H9 (cell line): ENCODE results near the gene EMC8. TPM values are rescaled to one million over a fixed set of nuclear protein-coding genes. Genes with fewer than 3 reads are reported as not detected.

Experiments
- DNase-seq: peaks from one replicate; pipeline ENCODE4 v3.0.0-alpha.2; 2017
- H2AFZ ChIP-seq: one replicate; pipeline ENCODE4 v1.6.1; 2013; ENCODE audit warnings: mild to moderate bottlenecking, low read length, control low read depth, moderate library complexity
- H2AK5ac ChIP-seq: 2 replicates; pipeline ENCODE4 v1.6.1; 2013; ENCODE audit warnings: low read length, control low read depth, mixed read lengths; ENCODE audit not compliant: insufficient read length
- H2BK120ac ChIP-seq: one replicate; pipeline ENCODE4 v1.6.1; 2013; ENCODE audit warnings: low read depth, mild to moderate bottlenecking, low read length, control low read depth, inconsistent platforms; ENCODE audit not compliant: poor library complexity, severe bottlenecking
- H2BK12ac ChIP-seq: 2 replicates; pipeline ENCODE4 v1.6.1; 2013; ENCODE audit warnings: low read length, control low read depth, mixed read lengths, low read depth; ENCODE audit not compliant: insufficient read length
- H2BK15ac ChIP-seq: 2 replicates; pipeline ENCODE4 v1.6.1; 2013; ENCODE audit warnings: low read depth, low read length, control low read depth
- H2BK20ac ChIP-seq: one replicate; pipeline ENCODE4 v1.6.1; 2013; ENCODE audit warnings: low read depth, mild to moderate bottlenecking, low read length, control low read depth, inconsistent platforms; ENCODE audit not compliant: poor library complexity, severe bottlenecking
- H2BK5ac ChIP-seq: 2 replicates; pipeline ENCODE4 v1.6.1; 2013; ENCODE audit warnings: low read length, control low read depth, mixed read lengths; ENCODE audit not compliant: insufficient read length
- H3K14ac ChIP-seq: 2 replicates; pipeline ENCODE4 v1.6.1; 2013; ENCODE audit warnings: low read length, control low read depth; ENCODE audit not compliant: insufficient read depth
- H3K18ac ChIP-seq: 2 replicates; pipeline ENCODE4 v1.6.1; 2013; ENCODE audit warnings: low read depth, mild to moderate bottlenecking, mixed read lengths, low read length, control low read depth; ENCODE audit not compliant: insufficient read length
- H3K23ac ChIP-seq: 2 replicates; pipeline ENCODE4 v1.6.1; 2013; ENCODE audit warnings: low read length, control low read depth, mixed read lengths, low read depth; ENCODE audit not compliant: insufficient read length
- H3K23me2 ChIP-seq: 2 replicates; pipeline ENCODE4 v1.6.1; 2013; ENCODE audit warnings: low read depth, mild to moderate bottlenecking, mixed read lengths, low read length, control low read depth; ENCODE audit not compliant: insufficient read length, poor library complexity, severe bottlenecking
- H3K27ac ChIP-seq: 2 replicates; pipeline ENCODE4 v1.5.1; 2013; ENCODE audit warnings: low read length, control low read depth, mixed read lengths, low read depth; ENCODE audit not compliant: insufficient read length
- H3K27me3 ChIP-seq: 2 replicates; pipeline ENCODE4 v1.6.1; 2013; ENCODE audit warnings: low read length, control low read depth, inconsistent platforms; ENCODE audit not compliant: insufficient read depth
- H3K4ac ChIP-seq: 2 replicates; pipeline ENCODE4 v1.6.1; 2013; ENCODE audit warnings: low read depth, mild to moderate bottlenecking, control low read depth, inconsistent platforms, low read length, moderate library complexity
- H3K4me1 ChIP-seq: 2 replicates; pipeline ENCODE4 v1.6.1; 2013; ENCODE audit warnings: low read length, control low read depth, inconsistent platforms; ENCODE audit not compliant: insufficient read depth
- H3K4me2 ChIP-seq: 2 replicates; pipeline ENCODE4 v1.6.1; 2013; ENCODE audit warnings: low read length, control low read depth, mixed read lengths; ENCODE audit not compliant: insufficient read length, insufficient read depth
- H3K56ac ChIP-seq: 2 replicates; pipeline ENCODE4 v1.6.1; 2013; ENCODE audit warnings: low read depth, mild to moderate bottlenecking, mixed read lengths, low read length, control low read depth; ENCODE audit not compliant: insufficient read length
- H3K79me1 ChIP-seq: 2 replicates; pipeline ENCODE4 v1.6.1; 2013; ENCODE audit warnings: low read depth, mild to moderate bottlenecking, moderate library complexity, low read length, control low read depth, inconsistent platforms; ENCODE audit not compliant: insufficient read depth, poor library complexity, severe bottlenecking
- H3K79me2 ChIP-seq: 2 replicates; pipeline ENCODE4 v1.6.1; 2013; ENCODE audit warnings: low read length, control low read depth, inconsistent platforms; ENCODE audit not compliant: insufficient read depth
- H3K9ac ChIP-seq: 2 replicates; pipeline ENCODE4 v1.6.1; 2013; ENCODE audit warnings: low read length, control low read depth, mixed read lengths; ENCODE audit not compliant: insufficient read length; ENCODE audit errors: extremely low read depth
- H3K9me3 ChIP-seq: one replicate; pipeline ENCODE4 v1.6.1; 2013; ENCODE audit warnings: low read depth, low read length, inconsistent platforms; ENCODE audit not compliant: control insufficient read depth
- H3T11ph ChIP-seq: one replicate; pipeline ENCODE4 v1.6.1; 2013; ENCODE audit warnings: mild to moderate bottlenecking, low read length, control low read depth, inconsistent platforms
- H4K20me1 ChIP-seq: one replicate; pipeline ENCODE4 v1.6.1; 2013; ENCODE audit not compliant: control insufficient read depth, insufficient read length, insufficient read depth
- H4K5ac ChIP-seq: 2 replicates; pipeline ENCODE4 v1.6.1; 2013; ENCODE audit warnings: low read depth, mild to moderate bottlenecking, mixed read lengths, low read length, control low read depth; ENCODE audit not compliant: insufficient read length
- H4K8ac ChIP-seq: replicated peaks from 2 replicates; pipeline ENCODE4 v1.6.1; 2013; ENCODE audit warnings: low read length, control low read depth, mixed read lengths, low read depth; ENCODE audit not compliant: insufficient read length
- H4K91ac ChIP-seq: 2 replicates; pipeline ENCODE4 v1.6.1; 2013; ENCODE audit warnings: low read depth, mild to moderate bottlenecking, moderate library complexity, mixed read lengths, low read length, control low read depth; ENCODE audit not compliant: insufficient read length
- H3K27ac Mint-ChIP-seq, 3 experiments: 2 replicates in 2 of 3; 3 replicates in 1 of 3; pipeline ENCODE4 v1.8.0; 2020 to 2021; ENCODE audit warnings: mixed read lengths in 3 of 3, mild to moderate bottlenecking in 1 of 3, moderate library complexity in 1 of 3
- H3K27me3 Mint-ChIP-seq: 2 replicates; pipeline ENCODE4 v1.8.0; 2021; ENCODE audit warnings: low read depth, mild to moderate bottlenecking, moderate library complexity, mixed read lengths
- H3K36me3 Mint-ChIP-seq, 3 experiments: 2 replicates in 2 of 3; 3 replicates in 1 of 3; pipeline ENCODE4 v1.8.0; 2020 to 2021; ENCODE audit warnings: low read depth in 3 of 3, mixed read lengths in 3 of 3; ENCODE audit not compliant: insufficient read depth in 1 of 3
- H3K4me1 Mint-ChIP-seq, 2 experiments: 2 replicates each; pipeline ENCODE4 v1.8.0; 2020; ENCODE audit warnings: mixed read lengths in 2 of 2
- H3K4me3 Mint-ChIP-seq, 2 experiments: 2 replicates in 1 of 2; 3 replicates in 1 of 2; pipeline ENCODE4 v1.8.0; 2020 to 2021; ENCODE audit warnings: mild to moderate bottlenecking in 2 of 2, mixed read lengths in 2 of 2, moderate library complexity in 1 of 2
- H3K9me3 Mint-ChIP-seq, 2 experiments: 2 replicates in 1 of 2; 3 replicates in 1 of 2; pipeline ENCODE4 v1.8.0; 2020; ENCODE audit warnings: mild to moderate bottlenecking in 2 of 2, mixed read lengths in 2 of 2, moderate library complexity in 1 of 2
- WGBS: extraction: QIAGEN DNeasy Blood & Tissue Kit; methylation state at CpG from one replicate; pipeline ENCODE4 v1.1.7; 2013; ENCODE audit warnings: missing lambda C conversion rate, low lambda C conversion rate, mixed read lengths; ENCODE audit not compliant: insufficient read length; ENCODE audit errors: extremely low coverage; 5-methylcytosine and 5-hydroxymethylcytosine counted together
- total RNA-seq: library from RNA; stranded (reverse); gene quantifications from 2 replicates; pipeline ENCODE4 v1.2.1, GENCODE V29; 2021
- TF ChIP-seq, protein P1 (sequence below): fragments of 200-600 bp; sonication (generic); conservative IDR thresholded peaks from 3 replicates; pipeline ENCODE4 v1.8.0; 2021; ENCODE audit warnings: antibody characterized with exemption, mild to moderate bottlenecking

The EMC8 gene
- total RNA-seq, 1 experiment from 2014 or later = 52.3 TPM

DNA sequence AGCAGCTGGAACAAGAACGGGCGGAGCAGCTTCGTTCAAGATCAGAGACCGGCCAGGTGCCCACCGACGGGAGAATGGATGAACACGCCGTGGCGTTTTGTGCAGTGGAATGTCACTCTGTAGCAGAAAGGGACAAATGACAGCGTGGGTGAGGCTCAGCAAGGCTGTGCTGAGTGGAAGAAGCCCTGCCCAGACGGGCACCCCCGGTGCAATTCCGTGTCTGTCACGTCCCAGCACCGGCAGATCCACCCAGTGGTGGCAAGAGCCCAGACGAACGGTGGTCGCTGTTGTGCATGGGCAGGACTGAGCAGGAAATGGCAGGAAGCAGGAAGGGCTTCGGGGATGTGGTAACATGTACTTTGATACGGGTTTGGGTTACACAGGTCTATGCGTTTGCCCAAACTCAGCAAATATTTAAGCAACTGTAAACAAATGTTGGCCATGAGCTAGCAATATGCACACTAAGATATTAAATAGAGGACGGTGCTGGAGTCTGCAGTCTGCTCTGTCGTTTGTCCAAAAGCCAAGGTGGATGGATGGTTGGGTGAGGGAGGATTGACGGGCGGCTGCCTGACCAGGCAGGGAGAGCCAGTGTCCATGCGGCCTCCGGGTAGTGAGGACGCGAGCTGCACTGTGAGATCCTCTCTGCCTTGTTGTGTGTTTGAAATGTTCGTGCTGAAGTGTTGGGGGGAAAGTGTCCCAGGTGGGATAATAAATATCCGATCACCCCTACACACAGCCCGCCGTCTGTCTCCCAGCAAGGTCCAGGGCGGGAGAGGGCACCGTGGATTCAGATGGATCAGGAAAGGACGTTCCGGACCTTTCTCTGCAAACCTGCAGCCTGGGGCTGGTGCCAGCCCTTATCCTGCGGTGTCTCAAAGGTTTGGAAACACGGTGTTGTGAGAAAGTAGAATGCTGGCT lies 48.6 kb upstream of the EMC8 start:
- H3K27ac Mint-ChIP-seq = no peak overlapping the region; a peak in 1 of 7 replicates
- Histone ChIP-seq H4K91ac (no peak overlapping the region), H3K18ac (no peak overlapping the region), H2AK5ac (no peak overlapping the region), H3K4me2 (no peak overlapping the region), H3K9me3 (no peaks in the 10 kb centered on the region), H3K27ac (no peak overlapping the region), H2BK15ac (no peak overlapping the region), H3K79me2 (no peaks in the 10 kb centered on the region), H4K20me1 (no peaks in the 10 kb centered on the region), H3K23me2 (no peaks in the 10 kb centered on the region), H2BK120ac (no peak overlapping the region), H3K27me3 (no peaks in the 10 kb centered on the region), H2BK5ac (no peak overlapping the region), H2AFZ (no peak overlapping the region), H3T11ph (no peak overlapping the region), H3K14ac (no peak overlapping the region), H3K23ac (no peak overlapping the region), H2BK20ac (no peak overlapping the region), H4K5ac (no peak overlapping the region), H3K9ac (no peak overlapping the region), H3K79me1 (no peaks in the 10 kb centered on the region), H3K56ac (no peak overlapping the region), H2BK12ac (no peak overlapping the region), H4K8ac (no peak overlapping the region), H3K4ac (no peak overlapping the region), H3K4me1 (no peaks in the 10 kb centered on the region)
- peaks cover 2% of the 10 kb centered on the region for H3K27me3 Mint-ChIP-seq
- no peaks in the 10 kb centered on the region for H3K36me3 Mint-ChIP-seq
- no peaks in the 10 kb centered on the region for H3K9me3 Mint-ChIP-seq
- H3K4me3 Mint-ChIP-seq = no peak overlapping the region
- no peak for DNase-seq
- H3K4me1 Mint-ChIP-seq = peaks cover 8% of the 10 kb centered on the region in 2 experiments; a peak in 3 of 4 replicates
- no CpG with 5 or more reads among the region's 39 CpGs for WGBS
- TF ChIP-seq, protein P1, sequence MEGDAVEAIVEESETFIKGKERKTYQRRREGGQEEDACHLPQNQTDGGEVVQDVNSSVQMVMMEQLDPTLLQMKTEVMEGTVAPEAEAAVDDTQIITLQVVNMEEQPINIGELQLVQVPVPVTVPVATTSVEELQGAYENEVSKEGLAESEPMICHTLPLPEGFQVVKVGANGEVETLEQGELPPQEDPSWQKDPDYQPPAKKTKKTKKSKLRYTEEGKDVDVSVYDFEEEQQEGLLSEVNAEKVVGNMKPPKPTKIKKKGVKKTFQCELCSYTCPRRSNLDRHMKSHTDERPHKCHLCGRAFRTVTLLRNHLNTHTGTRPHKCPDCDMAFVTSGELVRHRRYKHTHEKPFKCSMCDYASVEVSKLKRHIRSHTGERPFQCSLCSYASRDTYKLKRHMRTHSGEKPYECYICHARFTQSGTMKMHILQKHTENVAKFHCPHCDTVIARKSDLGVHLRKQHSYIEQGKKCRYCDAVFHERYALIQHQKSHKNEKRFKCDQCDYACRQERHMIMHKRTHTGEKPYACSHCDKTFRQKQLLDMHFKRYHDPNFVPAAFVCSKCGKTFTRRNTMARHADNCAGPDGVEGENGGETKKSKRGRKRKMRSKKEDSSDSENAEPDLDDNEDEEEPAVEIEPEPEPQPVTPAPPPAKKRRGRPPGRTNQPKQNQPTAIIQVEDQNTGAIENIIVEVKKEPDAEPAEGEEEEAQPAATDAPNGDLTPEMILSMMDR = no peak
